GM20431 (cell line): ENCODE measurements around the gene WDR38.

Experiments used
- in situ Hi-C: fragments of 300-500 bp; cut with MseI, MboI; formaldehyde crosslinking; loops from one replicate; pipeline ENCODE4 v1.15.0; 2020; ENCODE audit warnings: low sequenced_read_pairs; ENCODE audit not compliant: unreplicated experiment

WDR38 gene

DNA sequence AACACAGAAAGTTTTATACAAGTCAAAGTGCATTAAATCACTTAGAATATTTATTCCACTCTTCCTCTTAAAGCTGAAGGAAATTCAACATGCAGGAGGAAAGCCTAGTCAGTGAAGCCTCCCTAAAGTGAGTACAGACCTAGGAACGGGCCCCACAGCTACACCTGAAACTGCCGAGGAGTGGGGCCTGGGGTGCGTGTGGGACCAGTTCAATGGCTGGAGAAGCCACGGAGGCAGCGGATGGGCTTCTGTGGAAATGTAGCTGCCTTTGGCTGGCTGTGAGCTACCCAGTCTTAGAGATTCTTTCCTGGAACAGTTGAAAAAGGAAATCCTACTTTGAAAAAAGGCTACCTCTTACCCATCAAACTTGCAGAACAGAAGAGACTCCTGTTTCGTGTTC is 25.3 kb downstream of the WDR38 start:
- in situ Hi-C loops: no loop called here

DNA sequence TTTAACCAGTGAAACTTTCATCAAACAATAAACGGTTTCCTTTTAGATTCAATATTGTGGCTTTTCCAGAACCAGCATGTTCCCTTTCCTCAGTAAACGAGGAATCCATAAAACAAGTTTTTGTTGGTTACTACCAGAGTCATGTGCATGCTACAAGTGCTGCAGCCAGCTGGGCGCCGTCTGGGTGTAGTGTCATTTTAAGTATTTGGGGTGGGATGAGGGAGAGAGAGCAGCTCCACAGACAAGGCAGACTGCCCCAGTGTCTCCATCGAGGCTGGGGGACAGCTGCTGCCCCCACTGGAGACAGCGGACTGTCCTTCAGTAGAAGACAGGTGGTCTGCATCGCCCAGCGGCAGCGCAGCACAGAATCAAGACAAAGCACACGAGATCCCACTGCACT is 26.0 kb downstream of the WDR38 start:
- in situ Hi-C loops: no loop called here

DNA sequence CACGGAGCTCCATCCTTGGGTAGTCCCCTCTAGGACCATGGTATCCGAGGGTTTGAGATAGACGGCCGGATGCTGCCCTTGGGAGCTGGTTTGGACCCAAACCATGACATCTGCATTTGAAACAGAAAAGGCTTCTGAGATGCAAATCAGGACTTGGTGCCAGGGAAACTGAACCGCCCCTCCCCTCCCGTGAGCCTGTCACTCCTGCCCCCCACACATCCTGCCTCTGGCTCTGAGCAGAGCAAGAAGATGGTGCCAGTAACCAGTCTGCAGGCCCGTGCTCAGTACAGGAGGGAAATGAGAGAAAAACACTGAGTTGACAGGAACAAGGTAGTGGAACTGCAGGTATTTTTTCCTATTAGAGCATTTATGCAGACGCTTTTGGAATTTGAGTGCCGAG is 27.2 kb downstream of the WDR38 start:
- in situ Hi-C loops: no loop called here

DNA sequence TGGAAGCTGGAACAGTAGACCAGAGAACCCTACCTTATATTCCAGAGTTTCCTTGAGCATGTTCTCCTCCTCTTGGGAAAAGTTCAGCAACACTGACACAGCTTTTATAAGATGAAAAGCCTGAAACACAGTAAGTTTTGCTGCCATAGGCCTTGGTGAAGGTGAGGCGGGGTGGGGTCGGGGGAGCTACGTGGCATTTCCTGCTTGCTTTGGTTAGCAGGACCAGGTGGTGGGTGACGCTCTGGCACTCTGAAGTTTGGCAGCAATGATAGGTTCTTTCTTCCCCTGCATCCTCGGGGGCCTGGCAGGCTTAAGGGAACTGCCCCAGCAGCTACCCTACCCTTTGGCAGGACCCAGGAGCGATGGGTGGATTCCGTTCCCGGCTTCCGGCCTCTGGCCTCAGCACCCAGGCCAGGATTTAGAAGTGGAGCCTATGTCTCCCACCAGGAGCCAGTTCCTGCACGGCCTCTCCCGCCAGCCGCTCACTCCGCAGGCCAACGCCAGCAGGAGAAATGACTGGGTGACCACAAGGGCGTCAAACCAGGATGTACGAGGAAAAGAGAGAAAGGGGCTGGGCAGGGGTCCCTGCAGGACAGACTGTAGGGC is 28.0 kb downstream of the WDR38 start:
- in situ Hi-C loops: no loop called here

DNA sequence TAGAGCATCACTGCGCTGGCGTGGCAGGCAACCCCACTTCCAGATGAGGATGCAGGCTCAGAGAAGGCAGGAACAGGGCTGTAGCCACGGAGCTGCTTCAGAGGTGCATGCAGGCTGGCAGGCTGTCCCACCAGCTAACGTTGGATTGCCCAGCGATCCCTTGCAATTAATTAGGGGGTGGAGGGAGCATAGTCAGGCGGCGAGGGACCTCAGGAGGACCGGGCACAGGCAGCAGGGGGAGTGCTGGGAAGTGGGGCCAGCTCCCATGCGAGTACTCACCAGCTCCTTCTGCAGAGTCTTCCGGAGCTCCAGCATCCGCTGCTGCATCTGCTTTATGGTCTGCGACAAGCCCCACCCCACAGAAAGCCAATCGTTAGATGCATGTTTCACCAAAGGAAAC is 29.0 kb downstream of the WDR38 start:
- in situ Hi-C loops: no loop called here

DNA sequence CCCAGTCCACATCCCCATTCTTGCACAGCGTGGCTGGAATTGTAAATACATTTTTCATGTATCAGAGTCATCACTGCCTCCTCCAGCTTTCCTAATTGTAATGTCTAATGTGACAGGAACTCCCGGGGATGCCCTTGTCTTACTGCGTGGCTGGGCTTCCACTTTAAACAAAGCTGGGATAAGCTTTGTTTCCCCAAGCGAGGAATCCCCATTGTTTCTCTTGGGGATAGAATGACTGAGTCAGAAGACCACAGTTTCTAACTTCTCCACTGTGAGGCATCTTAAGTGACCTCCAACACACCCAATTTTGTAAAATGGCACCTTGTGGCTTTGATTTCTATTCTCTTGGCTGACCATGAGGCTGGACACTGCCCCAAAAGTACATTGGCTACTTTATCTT is 31.1 kb downstream of the WDR38 start:
- in situ Hi-C loops: no loop called here

DNA sequence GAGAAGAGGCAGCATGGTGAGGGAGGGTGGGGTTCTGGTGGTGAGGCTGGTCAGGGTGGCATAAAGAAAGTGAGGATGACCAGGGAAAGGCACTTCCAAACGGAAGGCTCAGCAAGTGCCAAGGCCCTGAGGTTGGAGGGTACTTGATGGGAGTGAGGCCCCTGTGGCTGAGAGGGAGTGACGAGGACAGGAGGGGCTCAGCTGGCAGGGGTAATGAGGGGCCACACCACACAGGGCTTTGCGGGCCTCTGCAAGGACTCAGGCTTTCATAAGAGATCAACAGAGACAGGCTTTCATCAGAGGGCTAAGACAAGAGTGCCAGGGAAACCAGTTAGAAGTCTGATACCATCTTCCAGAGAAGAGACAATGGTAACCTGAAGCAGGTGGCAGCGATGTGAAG is 32.3 kb downstream of the WDR38 start:
- in situ Hi-C loops: no loop called here

DNA sequence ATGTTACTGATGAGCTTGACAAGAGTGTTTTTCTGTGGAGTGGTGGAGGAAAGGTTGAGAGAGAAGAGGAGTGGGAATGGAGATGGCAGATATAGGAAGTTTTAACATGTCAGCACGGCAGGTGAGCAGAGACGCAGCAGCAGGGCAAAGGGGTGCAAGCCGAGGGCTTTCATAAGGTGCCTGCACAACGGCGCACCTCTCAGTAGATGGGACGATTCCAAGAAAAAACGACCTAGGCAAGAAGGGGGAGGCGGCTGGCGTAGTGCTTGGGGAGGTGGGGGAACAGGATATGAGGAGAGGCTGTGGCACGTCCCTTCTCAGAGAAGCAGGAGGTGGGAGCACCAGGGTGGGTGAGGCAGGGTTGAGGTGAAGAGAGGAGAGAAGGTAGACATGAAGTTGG is 33.2 kb downstream of the WDR38 start:
- in situ Hi-C loops: no loop called here

DNA sequence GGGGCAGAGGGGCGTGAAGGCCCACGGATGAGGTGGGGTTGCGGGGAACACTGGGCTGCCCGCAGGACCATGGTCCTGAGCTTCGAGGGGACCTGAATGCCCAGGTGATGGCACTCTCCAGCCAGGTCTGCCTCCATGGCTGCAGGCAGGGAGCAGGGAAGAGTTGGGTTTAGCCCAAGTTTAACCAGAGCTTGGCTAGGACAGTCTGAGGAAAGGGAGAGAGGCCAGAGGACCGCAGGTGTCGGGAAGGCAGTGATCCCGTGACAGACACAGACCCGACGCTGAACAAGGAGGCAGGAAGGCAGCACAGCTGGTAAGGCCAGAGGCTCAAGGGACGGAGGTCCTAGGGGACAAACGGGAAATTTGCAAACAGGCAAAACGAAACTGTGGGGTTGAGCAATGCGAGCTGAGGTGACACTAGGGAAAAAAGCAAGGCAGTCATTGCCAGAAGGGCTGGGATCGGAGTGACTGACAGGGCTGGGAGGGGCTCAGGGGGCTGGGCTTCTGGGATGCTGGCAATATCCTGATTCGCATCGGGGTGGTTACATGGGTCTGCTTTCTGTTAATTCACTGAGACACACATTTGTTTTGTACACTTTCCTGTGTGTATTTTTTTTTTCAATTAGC is 33.7 kb downstream of the WDR38 start:
- in situ Hi-C loops: no loop called here

DNA sequence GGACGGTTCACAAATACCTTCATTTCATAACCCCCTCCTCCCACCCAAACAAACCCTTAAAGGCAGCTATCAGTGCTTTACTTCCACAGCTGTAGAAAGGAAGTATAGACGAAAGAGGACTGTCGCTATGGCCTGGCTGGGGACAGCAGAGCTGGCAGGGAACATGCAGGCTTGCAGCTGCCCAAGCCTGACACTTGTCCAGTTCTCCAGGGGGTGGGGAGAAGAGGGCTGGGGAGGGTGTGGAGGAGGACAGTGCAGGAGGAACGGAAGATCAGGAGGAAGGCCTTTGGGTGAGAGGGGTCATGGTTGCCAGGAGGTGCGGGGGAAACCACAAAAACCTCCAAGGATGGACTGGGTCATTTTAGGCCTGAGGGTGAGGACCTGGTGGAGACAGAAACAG is 34.6 kb downstream of the WDR38 start:
- in situ Hi-C loops: no loop called here

DNA sequence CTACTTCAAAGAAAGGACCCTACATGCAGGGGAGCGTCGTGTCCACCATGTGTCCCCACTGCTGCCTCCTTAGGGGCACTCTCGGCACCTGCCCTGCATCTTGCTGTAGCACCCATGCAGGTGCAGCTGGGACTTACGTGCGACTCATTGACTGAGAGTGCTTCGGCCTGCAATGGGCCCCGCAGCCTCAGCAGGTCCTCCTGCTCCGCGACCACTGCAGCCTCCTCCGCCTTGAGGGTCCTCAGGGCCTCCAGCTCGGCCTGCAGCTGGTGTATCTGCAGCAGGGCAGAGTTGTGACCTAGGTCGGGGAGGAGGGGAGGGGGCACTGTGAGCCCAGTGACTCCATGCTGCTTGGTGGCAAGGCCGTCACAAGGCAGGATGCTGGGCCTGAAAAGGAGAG is 35.7 kb downstream of the WDR38 start:
- in situ Hi-C loops: no loop called here

DNA sequence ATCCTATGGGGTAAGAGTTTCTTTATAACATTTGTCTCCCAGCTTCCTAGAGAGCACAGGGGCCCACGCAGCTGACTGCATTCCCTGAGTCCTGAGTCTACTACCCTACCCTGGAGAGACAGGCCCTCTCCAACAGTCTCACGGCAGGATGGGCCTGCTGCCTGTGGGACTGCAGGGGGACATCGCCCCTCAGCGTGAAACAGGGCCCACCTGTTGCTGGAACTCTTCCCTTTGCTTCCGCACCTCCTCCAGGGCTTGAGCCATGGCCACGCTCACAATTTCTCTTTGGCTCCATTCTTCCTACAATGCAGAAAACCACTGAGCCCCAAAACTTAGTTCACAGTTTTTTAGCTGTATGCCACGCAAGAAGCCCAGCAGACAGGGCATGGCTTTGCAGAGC is 36.9 kb downstream of the WDR38 start:
- in situ Hi-C loops: no loop called here

DNA sequence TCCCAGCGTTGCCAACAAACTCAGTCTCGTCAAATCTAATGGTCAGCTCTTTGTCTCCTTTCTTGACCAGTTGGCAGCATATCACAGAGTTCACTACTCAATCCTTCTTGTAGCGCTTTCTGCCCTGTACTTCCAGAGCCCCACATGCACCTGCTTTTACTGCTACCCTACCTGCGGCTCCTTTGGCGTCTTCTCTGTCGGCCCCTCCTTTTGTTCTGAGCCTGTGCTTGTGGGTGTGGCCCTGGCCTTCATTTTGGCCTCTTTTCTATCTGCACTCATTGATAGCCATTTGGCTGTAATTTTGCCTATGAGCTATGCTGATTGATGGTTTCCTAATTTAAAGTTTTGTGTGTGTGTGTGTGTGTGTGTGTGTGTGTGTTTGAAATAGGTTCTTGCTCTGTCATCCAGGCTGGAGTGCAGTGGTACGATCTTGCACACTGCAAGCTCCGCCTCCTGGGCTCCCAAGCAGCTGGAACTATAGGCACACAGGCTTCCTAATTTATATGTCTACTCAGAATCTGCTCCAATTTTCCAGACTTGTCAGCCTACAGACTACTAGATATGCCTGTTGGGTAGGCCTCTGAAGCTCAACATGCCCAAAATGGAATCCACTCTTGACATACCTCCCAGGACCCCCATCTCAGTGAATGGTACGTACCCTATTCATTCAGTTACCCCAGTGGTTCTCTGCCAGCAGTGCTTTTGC is 40.9 kb downstream of the WDR38 start:
- in situ Hi-C loops: no loop called here

DNA sequence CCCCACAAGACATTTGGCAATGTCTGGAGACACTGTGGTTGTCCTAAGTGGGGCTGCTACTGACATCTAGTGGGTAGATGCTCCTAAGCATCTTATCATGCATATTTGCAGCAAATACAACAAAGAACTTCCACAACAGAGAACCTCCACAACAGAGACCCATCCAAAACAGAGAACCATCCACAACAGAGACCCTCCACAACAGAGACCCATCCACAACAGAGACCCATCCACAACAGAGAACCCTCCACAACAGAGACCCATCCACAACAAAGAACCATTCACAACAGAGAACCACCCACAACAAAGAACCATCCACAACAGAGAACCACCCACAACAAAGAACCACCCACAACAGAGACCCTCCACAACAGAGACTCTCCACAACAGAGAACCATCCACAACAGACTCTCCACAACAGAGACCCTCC is 41.5 kb downstream of the WDR38 start:
- in situ Hi-C loops: no loop called here

DNA sequence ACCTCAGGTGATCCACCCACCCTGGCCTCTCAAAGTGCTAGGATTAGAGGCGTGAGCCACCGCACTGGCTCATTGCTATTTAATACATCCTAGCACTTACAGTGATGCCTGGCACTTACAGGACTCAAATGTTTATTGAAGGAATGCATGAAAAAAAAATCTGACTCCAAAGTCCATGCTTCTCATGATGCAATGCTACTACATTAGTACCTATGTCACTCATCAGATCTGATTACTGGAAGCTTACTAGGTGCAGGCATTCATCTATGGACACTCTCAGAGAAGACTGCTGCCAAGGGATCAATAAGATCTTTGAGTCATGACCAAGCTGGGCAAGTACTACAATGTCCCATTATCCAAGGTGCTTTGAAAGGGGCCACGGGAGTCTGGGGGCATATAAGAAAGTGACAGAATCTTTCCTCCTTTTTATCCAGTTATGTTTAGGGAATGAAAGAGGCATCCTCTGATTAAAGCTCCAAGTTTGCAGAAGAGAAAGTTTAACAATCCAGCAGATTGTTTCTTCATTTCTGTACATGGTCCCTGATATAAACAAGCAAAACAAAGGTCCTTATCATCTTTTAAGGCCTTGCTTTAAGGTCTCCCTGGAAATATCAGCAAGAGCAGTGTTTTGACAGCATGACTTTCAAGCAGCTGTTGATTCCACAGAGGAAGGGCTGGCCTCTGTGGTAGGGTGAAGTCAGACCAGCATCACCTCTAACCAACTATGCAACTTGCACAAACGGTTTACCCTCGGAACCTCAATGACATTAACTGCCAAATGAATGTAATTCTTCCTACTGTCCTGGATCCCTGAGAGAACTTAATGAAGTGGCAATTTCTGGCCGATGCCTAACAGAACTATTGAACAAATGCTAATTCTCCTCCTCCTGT is 44.6 kb downstream of the WDR38 start:
- in situ Hi-C loops: no loop called here

DNA sequence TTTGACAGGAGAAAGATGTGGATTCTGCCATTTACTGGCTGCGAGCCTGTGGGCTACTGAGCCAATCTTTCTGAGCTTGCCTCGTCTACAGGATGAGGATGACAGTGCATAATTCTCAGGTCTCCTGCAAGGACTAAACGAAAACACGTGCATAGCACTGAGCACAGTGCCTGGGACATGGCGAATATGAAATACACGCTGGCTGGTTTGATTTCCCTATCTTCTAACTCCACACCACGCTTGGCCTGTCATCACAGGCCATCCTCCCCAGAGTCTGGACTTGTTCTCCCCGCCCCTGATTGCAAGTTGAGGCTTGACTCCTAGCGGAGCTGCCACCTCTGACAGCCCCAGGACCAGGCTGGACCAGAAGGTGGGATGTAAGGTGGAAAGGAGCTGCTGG is 46.6 kb downstream of the WDR38 start:
- in situ Hi-C loops: no loop called here

DNA sequence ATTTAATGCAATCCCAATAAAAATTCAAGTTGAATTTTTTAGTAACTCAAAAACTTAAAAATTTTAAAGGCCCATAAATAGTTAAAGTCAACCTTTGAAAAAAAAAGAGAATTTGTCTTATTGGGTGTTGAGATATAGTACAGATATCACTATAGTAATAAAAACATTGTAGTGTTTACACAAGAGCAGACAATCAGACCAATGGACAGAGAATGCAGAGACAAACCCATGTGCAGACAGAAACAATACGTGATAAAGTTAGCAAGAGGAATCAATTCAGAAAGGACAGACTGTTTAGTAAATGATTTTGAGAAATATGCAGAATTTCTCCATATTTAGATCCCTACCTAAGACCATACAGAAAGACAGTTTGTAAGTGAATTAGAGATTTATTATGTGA is 53.7 kb downstream of the WDR38 start:
- in situ Hi-C loops: no loop called here
